Left ventricle myocardium inferior (tissue), 1 donor: ENCODE measurements around the gene AFAP1. TPM values are rescaled to one million over a fixed set of nuclear protein-coding genes. Genes with fewer than 3 reads are reported as not detected.

Experiments used
- DNase-seq: peaks from one replicate; pipeline ENCODE4 v3.0.0-alpha.2; 2020
- H3K27ac ChIP-seq: fragments of 200-600 bp; replicated peaks from 2 replicates; pipeline ENCODE4 v1.8.0; 2021
- H3K27me3 ChIP-seq: fragments of 200-600 bp; 2 replicates; pipeline ENCODE4 v1.8.0; 2021; ENCODE audit warnings: low read depth
- H3K36me3 ChIP-seq: fragments of 200-600 bp; 2 replicates; pipeline ENCODE4 v1.8.0; 2021
- H3K4me1 ChIP-seq: fragments of 200-600 bp; 2 replicates; pipeline ENCODE4 v1.8.0; 2021
- H3K4me3 ChIP-seq: fragments of 200-600 bp; 2 replicates; pipeline ENCODE4 v1.8.0; 2021; ENCODE audit warnings: mild to moderate bottlenecking, moderate library complexity
- H3K9me3 ChIP-seq: fragments of 200-600 bp; replicated peaks from 2 replicates; pipeline ENCODE4 v1.8.0; 2021
- intact Hi-C: fragments of 100-400 bp; cut with micrococcal nuclease; formaldehyde crosslinking; loops from one replicate; pipeline ENCODE4 v1.11.0; 2022
- total RNA-seq: library from RNA; stranded (reverse); fragmentation: NEBNext Ultra II Directional; extraction: Animal tissue kit (Norgen Biotek cat#: 25700); gene quantifications from one replicate; pipeline ENCODE4 v1.2.1, GENCODE V29; 2021
- TF ChIP-seq, protein P1 (sequence below): fragments of 200-600 bp; IDR thresholded peaks from 2 replicates; pipeline ENCODE4 v1.8.0; 2021; ENCODE audit warnings: antibody characterized with exemption, mild to moderate bottlenecking, borderline replicate concordance
- donor health status: DM: no; HTN: yes; CAD: no; lungs with severe emphysema.

The AFAP1 gene
- total RNA-seq, 1 donor from 2014 or later, result 6.8 TPM

DNA sequence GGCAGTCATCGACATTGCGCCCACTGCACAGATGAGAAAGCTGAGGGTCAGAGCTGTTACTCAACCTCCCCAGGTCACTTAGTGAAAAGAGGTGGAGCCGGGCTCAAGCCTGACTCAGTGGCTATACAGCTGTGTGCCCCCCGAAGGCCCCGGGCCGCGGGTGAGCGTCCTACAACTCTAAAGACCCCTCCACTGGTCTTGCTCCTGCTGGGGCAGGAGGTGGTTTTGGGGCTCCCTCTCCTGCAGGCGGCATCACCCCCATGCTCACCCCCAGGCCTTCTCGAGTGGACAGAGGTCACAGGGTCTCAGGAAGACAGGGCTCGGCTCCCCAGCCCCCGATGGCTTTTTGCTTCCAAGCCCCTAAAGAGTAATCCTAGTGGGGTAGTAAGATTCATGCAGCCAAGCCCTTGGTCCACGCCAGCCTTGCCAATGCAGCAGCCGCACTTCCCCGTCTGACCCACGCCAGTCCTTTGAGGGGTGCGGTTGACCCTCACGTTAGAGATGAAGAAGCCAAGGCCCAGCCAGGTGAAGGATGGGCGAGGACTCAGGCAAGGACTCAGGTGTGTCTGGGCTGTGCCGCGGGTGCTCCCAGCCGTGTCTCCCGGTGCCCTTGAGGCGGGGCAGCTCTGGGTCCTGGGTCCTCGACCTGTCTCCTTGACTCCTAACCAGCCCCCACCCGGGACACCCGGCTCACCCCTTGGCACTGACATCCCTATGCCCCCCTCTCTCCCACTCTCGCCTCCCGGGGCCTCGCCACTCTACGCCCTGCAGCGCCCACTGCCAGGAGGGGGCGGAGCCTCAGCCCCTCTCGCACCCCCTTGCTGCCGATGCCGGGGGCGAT lies 200.4 kb downstream of the AFAP1 start:
- no peak overlapping the region for H3K27ac ChIP-seq
- H3K4me3 ChIP-seq, result no peak overlapping the region
- TF ChIP-seq, protein P1, sequence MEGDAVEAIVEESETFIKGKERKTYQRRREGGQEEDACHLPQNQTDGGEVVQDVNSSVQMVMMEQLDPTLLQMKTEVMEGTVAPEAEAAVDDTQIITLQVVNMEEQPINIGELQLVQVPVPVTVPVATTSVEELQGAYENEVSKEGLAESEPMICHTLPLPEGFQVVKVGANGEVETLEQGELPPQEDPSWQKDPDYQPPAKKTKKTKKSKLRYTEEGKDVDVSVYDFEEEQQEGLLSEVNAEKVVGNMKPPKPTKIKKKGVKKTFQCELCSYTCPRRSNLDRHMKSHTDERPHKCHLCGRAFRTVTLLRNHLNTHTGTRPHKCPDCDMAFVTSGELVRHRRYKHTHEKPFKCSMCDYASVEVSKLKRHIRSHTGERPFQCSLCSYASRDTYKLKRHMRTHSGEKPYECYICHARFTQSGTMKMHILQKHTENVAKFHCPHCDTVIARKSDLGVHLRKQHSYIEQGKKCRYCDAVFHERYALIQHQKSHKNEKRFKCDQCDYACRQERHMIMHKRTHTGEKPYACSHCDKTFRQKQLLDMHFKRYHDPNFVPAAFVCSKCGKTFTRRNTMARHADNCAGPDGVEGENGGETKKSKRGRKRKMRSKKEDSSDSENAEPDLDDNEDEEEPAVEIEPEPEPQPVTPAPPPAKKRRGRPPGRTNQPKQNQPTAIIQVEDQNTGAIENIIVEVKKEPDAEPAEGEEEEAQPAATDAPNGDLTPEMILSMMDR, result no peak
- H3K4me1 ChIP-seq, result no peaks in the 10 kb centered on the region
- H3K9me3 ChIP-seq, result no peaks in the 10 kb centered on the region
- intact Hi-C loops, result no loop called here
- peaks cover 8% of the 10 kb centered on the region for H3K27me3 ChIP-seq
- H3K36me3 ChIP-seq, result no peaks in the 10 kb centered on the region
- peak; percentile 11 for DNase-seq

DNA sequence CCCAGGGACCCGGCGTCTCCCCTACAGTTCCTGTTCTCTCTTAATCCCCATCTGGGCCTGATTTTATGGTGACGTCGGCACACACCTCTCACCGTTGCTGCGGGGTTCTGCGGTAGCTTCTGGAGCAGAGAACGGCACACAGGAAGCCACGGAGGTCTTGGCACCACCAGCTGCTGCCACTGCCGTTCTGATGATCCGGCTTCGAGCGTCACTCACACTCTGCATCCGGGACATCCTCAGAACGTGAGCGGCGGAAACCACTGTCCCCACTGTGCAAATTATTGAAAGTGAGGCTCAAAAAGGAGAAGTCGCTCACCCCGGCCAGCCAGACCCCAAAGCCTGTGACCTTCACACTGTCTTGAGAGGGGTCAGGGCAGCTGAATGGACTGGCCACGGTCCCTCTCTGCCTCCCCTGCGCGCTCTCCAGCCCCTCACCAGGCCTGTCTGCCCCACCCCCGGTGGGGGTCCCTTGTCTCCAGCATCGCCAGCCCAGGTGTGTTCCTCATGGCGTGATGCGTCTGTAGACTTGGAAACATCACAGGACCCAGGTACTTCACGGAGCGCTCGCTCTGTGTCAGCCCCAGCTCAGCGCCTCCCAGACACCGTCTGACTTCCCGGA lies 201.1 kb downstream of the AFAP1 start:
- Histone ChIP-seq H3K4me1 (no peaks in the 10 kb centered on the region), H3K9me3 (no peaks in the 10 kb centered on the region), H3K36me3 (no peaks in the 10 kb centered on the region), H3K4me3 (no peak overlapping the region), H3K27me3 (peaks cover 8% of the 10 kb centered on the region), H3K27ac (no peak overlapping the region)
- TF ChIP-seq, protein P1, result no peak
- DNase-seq, result peak; percentile 7
- intact Hi-C loops, result no loop called here

DNA sequence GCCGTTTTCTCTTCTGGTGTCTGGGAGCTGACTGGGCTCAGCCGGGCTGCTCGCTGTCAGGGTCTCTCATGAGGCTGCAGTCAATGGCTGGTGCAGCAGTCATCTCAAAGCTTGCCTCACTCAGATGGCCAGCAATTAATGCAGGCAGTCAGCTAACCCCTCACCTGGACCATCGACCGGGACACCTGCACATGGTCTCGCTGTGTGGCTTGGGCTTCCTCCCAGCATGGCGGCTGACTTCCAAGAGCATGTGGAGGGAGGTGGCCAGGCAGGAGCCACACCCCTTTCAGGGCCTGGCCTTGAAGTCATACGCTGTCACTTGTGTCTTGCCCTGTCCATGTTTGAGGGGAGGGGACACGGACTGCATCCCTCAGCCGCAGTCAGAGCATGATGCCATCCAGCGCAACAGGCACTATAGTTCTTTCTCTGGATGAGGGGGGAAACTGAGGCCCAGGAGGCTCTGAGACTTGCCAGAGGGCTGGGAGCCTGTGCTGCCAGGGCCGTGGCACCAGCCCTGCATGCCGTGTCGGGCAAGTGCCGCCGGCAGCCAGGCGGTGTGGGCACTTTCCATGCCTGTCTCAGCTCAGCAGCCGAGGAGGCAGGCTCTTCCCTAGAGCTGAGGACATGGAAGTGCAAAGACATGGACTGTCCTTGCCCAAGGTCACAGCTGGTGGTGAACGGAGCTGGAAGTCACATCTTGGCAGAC lies 201.8 kb downstream of the AFAP1 start:
- Histone ChIP-seq H3K27me3 (peaks cover 8% of the 10 kb centered on the region), H3K4me3 (no peak overlapping the region), H3K9me3 (no peaks in the 10 kb centered on the region), H3K36me3 (no peaks in the 10 kb centered on the region), H3K27ac (no peak overlapping the region), H3K4me1 (no peaks in the 10 kb centered on the region)
- intact Hi-C loops, result no loop called here
- DNase-seq, result peak; percentile 2
- TF ChIP-seq, protein P1, result no peak

DNA sequence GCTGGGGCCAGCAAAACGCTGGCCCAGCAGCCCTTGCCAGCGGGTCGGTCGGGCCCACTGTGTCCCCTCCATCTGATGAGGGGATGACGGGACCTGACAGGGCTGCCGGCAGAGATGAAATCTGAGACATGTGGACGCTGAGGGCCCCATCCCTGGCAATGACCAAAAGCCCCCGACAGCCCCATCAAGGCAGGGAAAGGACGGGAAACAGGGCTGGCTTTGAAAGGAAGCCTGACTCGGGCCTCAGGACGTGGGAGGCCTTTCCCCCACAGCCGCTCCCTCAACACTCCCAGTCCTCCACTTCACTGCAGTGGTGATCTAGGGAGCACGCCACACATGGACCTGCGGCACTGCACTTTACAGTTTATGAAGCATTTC lies 202.4 kb downstream of the AFAP1 start:
- Histone ChIP-seq H3K27ac (no peak overlapping the region), H3K9me3 (no peaks in the 10 kb centered on the region), H3K4me1 (no peaks in the 10 kb centered on the region), H3K4me3 (no peak overlapping the region), H3K27me3 (peaks cover 8% of the 10 kb centered on the region), H3K36me3 (no peaks in the 10 kb centered on the region)
- TF ChIP-seq, protein P1, result no peak
- intact Hi-C loops, result no loop called here
- peak; percentile 4 for DNase-seq

DNA sequence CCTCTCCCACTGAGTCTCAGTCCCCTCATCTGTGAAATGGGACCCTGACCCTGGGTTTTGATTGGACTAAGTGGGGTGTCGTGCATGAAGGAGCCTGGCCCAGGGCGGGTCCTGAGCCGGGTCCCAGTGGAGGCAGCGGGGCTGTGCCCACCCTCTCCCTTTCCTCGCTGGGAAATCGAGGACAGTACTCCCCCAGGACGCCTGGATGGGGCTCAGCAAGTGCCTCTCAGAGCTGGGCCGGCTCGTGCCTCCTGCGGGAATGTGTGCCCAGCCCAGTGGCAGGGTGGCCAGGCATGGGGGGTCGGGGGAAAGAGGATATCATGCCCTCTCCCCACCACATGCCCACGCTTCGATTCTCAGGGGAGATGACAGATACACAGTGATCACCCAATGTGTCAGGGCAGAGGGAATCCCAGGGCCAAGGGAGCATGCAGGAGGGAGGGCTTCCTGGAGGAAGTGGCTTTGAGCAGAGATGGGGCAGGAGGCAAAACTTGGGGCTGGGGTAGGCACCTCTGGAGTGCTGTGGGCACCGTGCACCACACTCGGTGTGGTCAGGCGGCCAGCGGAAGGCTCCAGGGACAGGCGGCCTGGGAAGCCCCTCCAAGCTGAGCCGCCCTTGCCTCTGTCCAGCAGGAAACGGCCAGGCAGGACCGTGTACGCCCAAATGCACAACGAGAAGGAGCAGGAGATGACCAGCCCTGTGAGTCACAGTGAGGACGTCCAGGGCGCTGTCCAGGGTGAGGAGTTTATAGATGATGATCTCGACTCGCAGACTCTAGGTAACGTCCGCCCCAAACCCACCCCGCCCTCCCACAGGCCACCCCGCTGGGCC lies 203.0 kb downstream of the AFAP1 start:
- Histone ChIP-seq H3K36me3 (no peaks in the 10 kb centered on the region), H3K9me3 (no peaks in the 10 kb centered on the region), H3K4me3 (no peak overlapping the region), H3K27ac (no peak overlapping the region), H3K4me1 (no peaks in the 10 kb centered on the region), H3K27me3 (peaks cover 8% of the 10 kb centered on the region)
- TF ChIP-seq, protein P1, result no peak
- intact Hi-C loops, result no loop called here
- peak; percentile 11 for DNase-seq
